ENCODE results near the gene VPS25. TPM values are rescaled to one million over a fixed set of nuclear protein-coding genes. Genes with fewer than 3 reads are reported as not detected.

Gene VPS25
- total RNA-seq, 1 donor from 2014 or later: 33.2 TPM

GRCh38 chr17:42784409-42784808 is 11.2 kb downstream of the VPS25 start:
- DNase-seq (ENCODE audit: missing footprints) (no peak), ATAC-seq (no peak)
- intact Hi-C loops (cut with DNase I): no loop called here

GRCh38 chr17:42784811-42785592 is 11.8 kb downstream of the VPS25 start:
- DNase-seq (ENCODE audit: missing footprints) (no peak), ATAC-seq (no peak)
- intact Hi-C loops (cut with DNase I): no loop called here

- ATAC-seq (no peak), DNase-seq (ENCODE audit: missing footprints) (no peak)
- intact Hi-C loops (cut with DNase I): no loop called here
Observed at GRCh38 chr17:42787266-42787665, 14.0 kb downstream of the VPS25 start.

GRCh38 chr17:42791948-42792347 is 18.7 kb downstream of the VPS25 start:
- no peak for ATAC-seq
- intact Hi-C loops (cut with DNase I): no loop called here
- no peak for DNase-seq (ENCODE audit: missing footprints)

GRCh38 chr17:42792545-42792944 is 19.3 kb downstream of the VPS25 start:
- intact Hi-C loops (cut with DNase I): no loop called here
- no peak for DNase-seq (ENCODE audit: missing footprints)
- ATAC-seq: no peak

- DNase-seq (ENCODE audit: missing footprints): no peak
- intact Hi-C loops (cut with DNase I): no loop called here
- no peak for ATAC-seq
Observed at GRCh38 chr17:42795061-42795460, 21.8 kb downstream of the VPS25 start.

- ATAC-seq (no peak), DNase-seq (ENCODE audit: missing footprints) (no peak)
- intact Hi-C loops (cut with DNase I): no loop called here
Observed at GRCh38 chr17:42795465-42795864, 22.2 kb downstream of the VPS25 start.

GRCh38 chr17:42796066-42796758 is 23.0 kb downstream of the VPS25 start:
- no peak for DNase-seq (ENCODE audit: missing footprints)
- no peak for ATAC-seq
- intact Hi-C loops (cut with DNase I): no loop called here

- DNase-seq (ENCODE audit: missing footprints) (no peak), ATAC-seq (no peak)
- intact Hi-C loops (cut with DNase I): no loop called here
Observed at GRCh38 chr17:42797067-42798007, 24.1 kb downstream of the VPS25 start.

- ATAC-seq: no peak
- intact Hi-C loops (cut with DNase I): no loop called here
- DNase-seq (ENCODE audit: missing footprints): no peak
Observed at GRCh38 chr17:42798011-42798382, 24.7 kb downstream of the VPS25 start.

- peak; percentile 95 for DNase-seq (ENCODE audit: missing footprints)
- intact Hi-C loops (cut with DNase I): no loop called here
- peak; percentile 97 for ATAC-seq
Observed at GRCh38 chr17:42798383-42799380, 25.4 kb downstream of the VPS25 start, which contains the start of the genes CNTD1 and COA3. CNTD1 (plus strand) TSS chr17:42798861; CDS start chr17:42799068, 207 bp downstream. COA3 (minus strand) TSS chr17:42798704; CDS start chr17:42798681, 23 bp downstream.

- ATAC-seq: no peak
- no peak for DNase-seq (ENCODE audit: missing footprints)
- intact Hi-C loops (cut with DNase I): no loop called here
Observed at GRCh38 chr17:42803074-42803883, 30.0 kb downstream of the VPS25 start.

- intact Hi-C loops (cut with DNase I): no loop called here
- ATAC-seq: no peak
- no peak for DNase-seq (ENCODE audit: missing footprints)
Observed at GRCh38 chr17:42804918-42805367, 31.7 kb downstream of the VPS25 start.

GRCh38 chr17:42806249-42806648 is 33.0 kb downstream of the VPS25 start:
- intact Hi-C loops (cut with DNase I): no loop called here
- DNase-seq (ENCODE audit: missing footprints) (no peak), ATAC-seq (no peak)

- intact Hi-C loops (cut with DNase I): no loop called here
- no peak for DNase-seq (ENCODE audit: missing footprints)
- peak; percentile 76 for ATAC-seq
Observed at GRCh38 chr17:42809250-42809649, 36.0 kb downstream of the VPS25 start.

GRCh38 chr17:42814633-42815399 is 41.6 kb downstream of the VPS25 start:
- DNase-seq (ENCODE audit: missing footprints) (no peak), ATAC-seq (no peak)
- intact Hi-C loops (cut with DNase I): no loop called here

All from Right ventricle myocardium inferior (tissue), 1 donor.